GM12872 (cell line): ENCODE measurements around the gene ZDHHC15.

ENCODE experiments used
- TF ChIP-seq, protein P1 (sequence below): IDR thresholded peaks from 3 replicates; pipeline ENCODE4 v1.5.1; 2011; ENCODE audit warnings: low read depth, mild to moderate bottlenecking, low read length, moderate library complexity; ENCODE audit not compliant: insufficient read depth

Gene ZDHHC15, protein sequence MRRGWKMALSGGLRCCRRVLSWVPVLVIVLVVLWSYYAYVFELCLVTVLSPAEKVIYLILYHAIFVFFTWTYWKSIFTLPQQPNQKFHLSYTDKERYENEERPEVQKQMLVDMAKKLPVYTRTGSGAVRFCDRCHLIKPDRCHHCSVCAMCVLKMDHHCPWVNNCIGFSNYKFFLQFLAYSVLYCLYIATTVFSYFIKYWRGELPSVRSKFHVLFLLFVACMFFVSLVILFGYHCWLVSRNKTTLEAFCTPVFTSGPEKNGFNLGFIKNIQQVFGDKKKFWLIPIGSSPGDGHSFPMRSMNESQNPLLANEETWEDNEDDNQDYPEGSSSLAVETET

GRCh38 chrX:75522565-75523431, at the start of gene ZDHHC15:
Gene ZDHHC15, minus strand, starts transcription at chrX:75523037. Its CDS starts 13 bp downstream, at chrX:75523024.
- TF ChIP-seq, protein P1, sequence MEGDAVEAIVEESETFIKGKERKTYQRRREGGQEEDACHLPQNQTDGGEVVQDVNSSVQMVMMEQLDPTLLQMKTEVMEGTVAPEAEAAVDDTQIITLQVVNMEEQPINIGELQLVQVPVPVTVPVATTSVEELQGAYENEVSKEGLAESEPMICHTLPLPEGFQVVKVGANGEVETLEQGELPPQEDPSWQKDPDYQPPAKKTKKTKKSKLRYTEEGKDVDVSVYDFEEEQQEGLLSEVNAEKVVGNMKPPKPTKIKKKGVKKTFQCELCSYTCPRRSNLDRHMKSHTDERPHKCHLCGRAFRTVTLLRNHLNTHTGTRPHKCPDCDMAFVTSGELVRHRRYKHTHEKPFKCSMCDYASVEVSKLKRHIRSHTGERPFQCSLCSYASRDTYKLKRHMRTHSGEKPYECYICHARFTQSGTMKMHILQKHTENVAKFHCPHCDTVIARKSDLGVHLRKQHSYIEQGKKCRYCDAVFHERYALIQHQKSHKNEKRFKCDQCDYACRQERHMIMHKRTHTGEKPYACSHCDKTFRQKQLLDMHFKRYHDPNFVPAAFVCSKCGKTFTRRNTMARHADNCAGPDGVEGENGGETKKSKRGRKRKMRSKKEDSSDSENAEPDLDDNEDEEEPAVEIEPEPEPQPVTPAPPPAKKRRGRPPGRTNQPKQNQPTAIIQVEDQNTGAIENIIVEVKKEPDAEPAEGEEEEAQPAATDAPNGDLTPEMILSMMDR: no peak

GRCh38 chrX:75547783-75548182, 24.9 kb upstream of the ZDHHC15 start:
- TF ChIP-seq, protein P1: no peak

DNA sequence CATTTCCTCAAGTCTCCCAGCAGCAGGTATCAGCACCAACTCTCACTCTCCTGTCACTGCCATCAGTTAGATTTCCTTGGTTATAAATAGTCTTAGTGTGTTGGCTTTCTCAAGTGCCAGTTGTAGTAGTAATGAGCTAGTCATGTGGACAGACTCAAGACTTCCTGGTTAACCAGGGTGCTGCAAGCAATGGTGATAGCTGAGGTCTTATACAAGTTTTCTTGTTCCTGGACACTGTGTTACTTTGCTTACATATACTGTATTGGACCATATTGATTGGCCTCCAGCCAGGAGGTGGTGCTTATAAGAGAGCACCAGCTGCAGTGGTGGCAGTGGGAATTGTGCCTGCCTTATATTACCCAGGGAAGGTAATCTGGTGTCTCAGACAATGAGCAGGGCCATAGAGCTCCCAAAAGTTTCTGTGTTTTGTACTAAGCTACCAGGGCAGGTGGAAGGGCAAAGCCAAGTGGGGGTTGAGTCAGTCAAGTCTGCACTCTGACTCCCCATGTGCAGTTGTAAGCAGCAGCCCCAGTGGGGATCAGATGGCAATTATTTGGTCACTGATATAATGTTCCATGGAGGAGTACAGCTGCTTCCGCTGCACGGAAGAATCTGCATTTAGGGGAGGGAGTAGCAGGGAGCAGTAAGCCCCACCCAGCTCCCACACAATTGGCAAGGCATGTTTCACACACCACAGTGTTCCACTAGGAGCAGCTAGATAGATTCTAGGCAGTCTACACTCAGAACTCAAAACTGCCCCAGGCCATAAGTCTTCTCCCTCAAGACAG, 24.1 kb upstream of the ZDHHC15 start:
- TF ChIP-seq, protein P1: no peak

- TF ChIP-seq, protein P1: no peak
Measured at GRCh38 chrX:75544786-75545185, 21.9 kb upstream of the ZDHHC15 start.

- TF ChIP-seq, protein P1: no peak
Measured at GRCh38 chrX:75483933-75484332, 38.9 kb downstream of the ZDHHC15 start.

GRCh38 chrX:75421688-75422230, 101.1 kb downstream of the ZDHHC15 start:
- TF ChIP-seq, protein P1: no peak

- TF ChIP-seq, protein P1: no peak
Measured at GRCh38 chrX:75390470-75390869, 132.4 kb downstream of the ZDHHC15 start.
